ENCODE results near the gene RWDD4.

RWDD4 gene

GRCh38 chr4:183599284-183599683 lies 59.7 kb downstream of the RWDD4 start:
- FAIRE-seq = no peak

GRCh38 chr4:183596067-183596757 lies 62.8 kb downstream of the RWDD4 start:
- no peak for FAIRE-seq

DNA sequence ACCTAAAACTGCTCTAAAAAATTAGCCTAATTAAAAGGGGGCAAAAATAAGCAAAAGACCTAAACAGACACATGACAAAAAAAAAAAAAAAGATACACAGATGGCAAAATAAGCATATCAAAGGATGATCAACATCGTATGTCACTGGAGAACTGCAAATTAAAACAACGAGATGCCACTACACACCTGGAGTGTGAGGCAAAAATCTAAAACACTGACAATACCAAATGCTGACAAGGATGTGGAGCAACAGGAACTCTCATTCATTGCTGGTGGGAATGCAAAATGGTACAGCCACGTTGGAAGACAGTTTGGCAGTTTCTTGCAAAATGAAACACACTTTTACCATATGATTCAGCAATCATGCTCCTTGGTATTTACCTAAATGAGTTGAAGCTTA lies 64.2 kb downstream of the RWDD4 start:
- no peak for FAIRE-seq

- no peak for FAIRE-seq
Measured at GRCh38 chr4:183591301-183591700, 67.7 kb downstream of the RWDD4 start.

All from colon (tissue), 2 donors.